SK-MEL-5 (cell line): ENCODE results near the gene CENPM. TPM values are rescaled to one million over a fixed set of nuclear protein-coding genes. Genes with fewer than 3 reads are reported as not detected.

ENCODE experiments used
- DNase-seq: peaks from one replicate; pipeline ENCODE4 v3.0.0-alpha.2; 2016; ENCODE audit warnings: low read depth, low spot score
- in situ Hi-C: cut with HindIII; loops from 2 replicates; pipeline ENCODE4 v1.10.0; 2016; ENCODE audit warnings: low sequenced_read_pairs, high pct_unique_total_duplicates, low pct_unique_long_range_greater_than_20kb
- total RNA-seq: library from RNA; depleted of rRNA; stranded (reverse); fragments of >200 nt; shearing (Covaris generic); gene quantifications from 2 replicates; pipeline ENCODE4 v1.2.3, GENCODE V29; 2014

The CENPM gene
- total RNA-seq, 1 experiment from 2014 or later, result 38.7 TPM

GRCh38 chr22:41939981-41940831 is 6.7 kb downstream of the CENPM start:
- in situ Hi-C loops, result no loop called here
- DNase-seq, result peak; percentile 31

GRCh38 chr22:41936894-41937169 is 10.1 kb downstream of the CENPM start:
- in situ Hi-C loops, result no loop called here
- no peak for DNase-seq

DNA sequence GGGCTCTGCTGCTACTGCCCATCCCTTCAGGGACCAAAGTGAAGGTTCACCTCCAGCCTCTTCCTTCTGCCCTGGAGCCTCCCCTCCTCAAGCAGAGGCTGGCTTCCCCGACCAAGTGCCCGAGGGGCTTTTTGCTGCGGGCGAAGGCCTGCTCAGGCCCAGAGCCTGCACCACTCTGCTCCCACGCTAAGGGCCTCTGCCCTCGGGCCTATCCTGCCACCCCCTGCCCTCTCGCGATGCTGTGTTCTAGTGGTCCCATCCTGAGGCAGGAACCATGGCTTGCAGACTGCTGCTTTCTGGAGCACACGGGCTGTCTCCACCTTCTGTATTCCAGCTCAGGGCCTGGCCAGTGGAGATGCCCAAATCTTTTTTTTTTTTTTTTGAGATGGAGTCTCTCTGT is 11.4 kb downstream of the CENPM start:
- in situ Hi-C loops, result no loop called here
- no peak for DNase-seq

GRCh38 chr22:41935015-41935351 is 12.0 kb downstream of the CENPM start:
- in situ Hi-C loops, result no loop called here
- no peak for DNase-seq

DNA sequence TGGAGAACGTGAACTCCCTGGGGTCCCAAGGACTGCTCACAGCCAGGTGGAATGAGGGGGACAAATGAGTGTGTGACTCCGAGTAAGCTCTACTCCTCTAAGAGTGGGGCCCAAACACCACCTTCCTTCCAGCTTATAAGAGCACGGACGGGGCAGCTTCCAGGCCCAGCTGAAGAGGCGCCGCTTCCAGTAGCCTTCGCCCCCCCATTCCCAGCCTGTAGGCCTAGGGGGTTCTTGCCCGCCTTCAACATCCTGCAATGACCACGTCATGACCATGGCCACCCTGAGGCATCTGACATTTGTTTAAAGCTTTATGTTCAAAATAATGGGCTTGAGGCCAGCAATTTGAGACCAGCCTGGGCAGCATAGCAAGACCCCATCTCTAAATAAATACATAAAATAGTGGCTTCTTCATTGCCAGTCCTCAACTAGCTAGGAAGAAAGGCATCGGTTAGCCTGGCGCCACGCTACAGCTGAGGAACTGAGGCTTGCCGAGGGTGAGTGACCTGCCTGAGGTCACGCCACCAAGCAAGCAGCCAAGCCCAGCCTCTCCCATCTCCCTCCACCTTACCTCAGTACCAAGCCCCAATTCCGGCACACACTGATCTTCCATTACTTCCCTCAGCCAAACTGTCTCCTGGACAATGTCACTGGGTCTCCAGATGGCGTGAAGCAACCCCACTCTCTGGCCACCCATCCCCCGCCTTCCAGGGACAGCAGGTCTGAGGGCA is 12.5 kb downstream of the CENPM start:
- in situ Hi-C loops, result no loop called here
- no peak for DNase-seq

GRCh38 chr22:41933411-41934177 is 13.4 kb downstream of the CENPM start:
- in situ Hi-C loops, result no loop called here
- no peak for DNase-seq

GRCh38 chr22:41932353-41932752 is 14.6 kb downstream of the CENPM start:
- in situ Hi-C loops, result no loop called here
- DNase-seq, result no peak

DNA sequence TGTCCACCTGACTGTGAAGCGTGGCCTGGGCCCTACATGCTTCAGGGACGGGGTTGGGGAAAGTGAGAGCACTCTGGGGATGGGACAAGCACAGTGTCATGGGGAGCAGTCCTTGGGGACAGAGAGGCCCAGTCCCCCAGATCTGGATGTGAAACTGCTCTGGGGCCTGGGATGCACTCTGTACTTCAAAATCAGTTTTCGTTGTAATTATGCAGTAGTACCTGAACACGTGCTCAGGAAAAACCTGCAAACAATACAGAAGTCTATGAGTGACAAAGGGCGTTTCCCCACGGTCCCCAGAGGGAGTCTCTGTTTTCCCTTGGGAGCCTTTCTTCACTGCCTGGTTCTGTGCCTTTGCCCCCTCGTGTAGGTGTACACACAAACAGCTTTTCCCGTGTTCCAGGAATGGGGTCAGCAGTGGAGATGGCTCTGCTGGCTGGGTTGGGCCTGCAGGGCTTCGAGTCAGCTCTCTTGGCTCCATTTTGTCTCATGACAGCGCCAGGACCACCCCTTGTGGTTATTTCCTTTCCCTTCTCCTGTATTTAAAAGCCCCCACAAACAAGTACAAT is 15.2 kb downstream of the CENPM start:
- in situ Hi-C loops, result no loop called here
- no peak for DNase-seq

GRCh38 chr22:41929418-41929810 is 17.5 kb downstream of the CENPM start:
- in situ Hi-C loops, result no loop called here
- DNase-seq, result no peak

GRCh38 chr22:41928593-41929417 is 18.1 kb downstream of the CENPM start:
- in situ Hi-C loops, result no loop called here
- no peak for DNase-seq

- in situ Hi-C loops, result no loop called here
- DNase-seq, result no peak
Measured at GRCh38 chr22:41927813-41928212, 19.1 kb downstream of the CENPM start.

GRCh38 chr22:41925783-41926460 is 21.0 kb downstream of the CENPM start:
- in situ Hi-C loops, result no loop called here

DNA sequence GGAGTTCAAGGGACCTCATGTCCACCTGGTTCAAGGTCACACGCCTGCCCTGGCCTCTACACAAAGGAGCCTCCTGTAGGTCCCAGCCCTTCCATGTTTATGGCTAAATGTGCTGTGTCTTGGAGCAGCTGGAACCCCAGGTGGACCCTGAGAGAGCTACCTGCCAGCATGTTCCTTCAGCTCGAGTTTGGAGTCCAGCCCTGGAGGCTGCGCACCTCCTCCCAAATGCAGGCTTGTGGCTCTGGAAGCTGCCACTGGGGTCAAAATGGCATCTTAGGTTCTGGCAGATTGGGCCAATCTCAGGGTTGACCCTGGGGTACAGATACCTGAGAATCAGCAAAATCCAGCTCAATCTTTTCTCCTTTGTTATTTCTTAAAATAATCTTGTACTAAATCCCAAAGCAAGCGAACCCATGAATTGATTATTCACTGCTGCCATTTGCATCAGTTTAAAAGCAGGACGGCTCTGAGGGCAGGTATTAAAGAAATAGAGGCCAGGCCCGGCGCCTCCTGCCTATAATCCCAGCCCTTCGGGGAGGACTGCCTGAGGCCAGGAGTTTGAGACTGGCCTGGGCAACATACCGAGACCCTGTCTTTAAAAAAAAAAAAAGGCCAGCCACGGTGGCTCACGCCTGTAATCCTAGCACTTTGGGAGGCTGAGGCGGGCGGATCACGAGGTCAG is 23.2 kb downstream of the CENPM start:
- in situ Hi-C loops, result no loop called here
- DNase-seq, result no peak

More at GRCh38 chr22:41925783-41926460, 21.0 kb downstream of the CENPM start:
- DNase-seq, result peak; percentile 66

- no peak for DNase-seq
- in situ Hi-C loops, result no loop called here
Measured at GRCh38 chr22:41922940-41923594, 23.9 kb downstream of the CENPM start.

GRCh38 chr22:41922328-41922727 is 24.6 kb downstream of the CENPM start:
- in situ Hi-C loops, result no loop called here
- DNase-seq, result no peak
